Naive thymus-derived CD4-positive, alpha-beta T cell (primary cell): ENCODE data around the gene LIN52. TPM values are rescaled to one million over a fixed set of nuclear protein-coding genes. Genes with fewer than 3 reads are reported as not detected.

Experiments used
- ATAC-seq: fragments of 150-1000 bp; cut with Tn5 transposase; 2 replicates; pipeline ENCODE4 v1.10.0; 2021; ENCODE audit warnings: mild to moderate bottlenecking, moderate library complexity
- CTCF ChIA-PET: fragments of 350-600 bp; sonication (Branson Sonifier 250); formaldehyde crosslinking; loops from one replicate; lab custom pipeline; 2021; ENCODE audit warnings: antibody characterized with exemption; lab: Charles Lee
- POLR2A ChIA-PET: fragments of 350-600 bp; sonication (Branson Sonifier 250); formaldehyde crosslinking; loops from one replicate; lab custom pipeline; 2021; ENCODE audit warnings: antibody characterized with exemption, inconsistent platforms; lab: Charles Lee
- DNase-seq, 9 donors: peaks; one replicate each; pipeline versions ENCODE4 v3.0.0 to v3.0.0-alpha.2; 2020 to 2022; ENCODE audit warnings: mixed read lengths in 1 of 9
- H3K27ac ChIP-seq: one replicate; pipeline ENCODE4 v1.7.0; 2013; ENCODE audit warnings: mild to moderate bottlenecking, low read depth, low read length, moderate library complexity
- H3K27me3 ChIP-seq, 2 donors: one replicate each; pipeline ENCODE4 v1.7.0; 2013; ENCODE audit warnings: low read length in 2 of 2, mild to moderate bottlenecking in 2 of 2, moderate library complexity in 2 of 2; ENCODE audit not compliant: control insufficient read depth in 2 of 2, insufficient read depth in 2 of 2
- H3K36me3 ChIP-seq, 3 experiments: 1 replicate in 2 of 3; 2 replicates in 1 of 3; pipeline ENCODE4 v1.7.0; 2013; ENCODE audit warnings: low read length in 3 of 3, mild to moderate bottlenecking in 3 of 3, moderate library complexity in 1 of 3; ENCODE audit not compliant: insufficient read depth in 3 of 3, control insufficient read depth in 2 of 3
- H3K4me1 ChIP-seq, 2 donors: one replicate each; pipeline ENCODE4 v1.7.0; 2013; ENCODE audit warnings: low read length in 2 of 2, mild to moderate bottlenecking in 2 of 2, moderate library complexity in 1 of 2; ENCODE audit not compliant: control insufficient read depth in 2 of 2, insufficient read depth in 2 of 2
- H3K4me3 ChIP-seq: 2 replicates; pipeline ENCODE4 v1.7.0; 2013; ENCODE audit warnings: mild to moderate bottlenecking, low read length
- H3K9me3 ChIP-seq, 3 experiments: 1 replicate in 2 of 3; 2 replicates in 1 of 3; pipeline ENCODE4 v1.7.0; 2013; ENCODE audit warnings: low read length in 3 of 3; ENCODE audit not compliant: control insufficient read depth in 2 of 3
- H3K27ac Mint-ChIP-seq, 9 donors: one replicate each; pipeline ENCODE4 v1.8.0; 2020 to 2022; ENCODE audit warnings: mixed read lengths in 9 of 9, mild to moderate bottlenecking in 8 of 9, moderate library complexity in 5 of 9, inconsistent platforms in 2 of 9
- H3K27me3 Mint-ChIP-seq, 5 donors: one replicate each; pipeline ENCODE4 v1.8.0; 2021 to 2022; ENCODE audit warnings: mixed read lengths in 5 of 5, mild to moderate bottlenecking in 1 of 5
- H3K36me3 Mint-ChIP-seq, 5 donors: one replicate each; pipeline ENCODE4 v1.8.0; 2020 to 2022; ENCODE audit warnings: mixed read lengths in 5 of 5, mild to moderate bottlenecking in 3 of 5, inconsistent platforms in 1 of 5
- H3K4me1 Mint-ChIP-seq, 7 donors: one replicate each; pipeline ENCODE4 v1.8.0; 2020 to 2022; ENCODE audit warnings: mixed read lengths in 7 of 7, mild to moderate bottlenecking in 3 of 7, inconsistent platforms in 1 of 7
- H3K4me3 Mint-ChIP-seq, 10 donors: one replicate each; pipeline ENCODE4 v1.8.0; 2020 to 2022; ENCODE audit warnings: mild to moderate bottlenecking in 10 of 10, mixed read lengths in 10 of 10, moderate library complexity in 6 of 10, inconsistent platforms in 2 of 10
- H3K9me3 Mint-ChIP-seq, 11 donors: one replicate each; pipeline ENCODE4 v1.8.0; 2020 to 2022; ENCODE audit warnings: mixed read lengths in 11 of 11, mild to moderate bottlenecking in 4 of 11, inconsistent platforms in 1 of 11, moderate library complexity in 1 of 11
- intact Hi-C, 2 donors: fragments of 100-400 bp; cut with micrococcal nuclease; formaldehyde crosslinking; loops; one replicate each; pipeline ENCODE4 v1.15.1; 2023
- polyA plus RNA-seq, 2 donors: library from polyadenylated mRNA; unstranded; fragments of 300-500 nt; fragmentation: Illumina TruSeq; gene quantifications; one replicate each; pipeline ENCODE4 v1.2.3, GENCODE V29; 2021
- total RNA-seq, 6 experiments: library from RNA in 5 of 6; stranded (reverse) in 5 of 6; gene quantifications; 1 replicate in 5 of 6; 2 replicates in 1 of 6; pipeline ENCODE4 v1.2.3 and lab custom pipeline; 2021 to 2026

Gene LIN52
- total and polyA plus RNA-seq, 7 experiments from 2014 or later: 6.6 to 16.3 (median 9.5) TPM

DNA sequence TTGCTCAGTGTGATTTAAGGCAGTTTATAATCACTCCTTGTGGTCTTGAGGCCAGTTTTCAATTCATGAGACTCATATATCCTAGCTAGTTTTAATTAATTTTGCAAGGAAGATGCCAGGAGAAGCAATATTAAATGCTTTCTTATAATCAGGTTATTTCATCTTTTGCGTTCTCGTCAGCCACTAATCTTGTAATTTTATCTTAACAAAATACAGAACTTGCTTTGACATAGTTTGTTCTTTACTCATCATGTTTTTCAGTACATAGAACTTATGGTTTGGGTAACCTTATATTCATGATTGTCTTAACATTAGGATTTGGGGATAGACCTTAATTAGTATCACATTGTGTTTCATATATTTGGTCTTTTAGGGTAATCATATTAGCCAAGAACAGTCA is 76.0 kb downstream of the LIN52 start:
- no peak for DNase-seq
- POLR2A ChIA-PET: no interaction called here

DNA sequence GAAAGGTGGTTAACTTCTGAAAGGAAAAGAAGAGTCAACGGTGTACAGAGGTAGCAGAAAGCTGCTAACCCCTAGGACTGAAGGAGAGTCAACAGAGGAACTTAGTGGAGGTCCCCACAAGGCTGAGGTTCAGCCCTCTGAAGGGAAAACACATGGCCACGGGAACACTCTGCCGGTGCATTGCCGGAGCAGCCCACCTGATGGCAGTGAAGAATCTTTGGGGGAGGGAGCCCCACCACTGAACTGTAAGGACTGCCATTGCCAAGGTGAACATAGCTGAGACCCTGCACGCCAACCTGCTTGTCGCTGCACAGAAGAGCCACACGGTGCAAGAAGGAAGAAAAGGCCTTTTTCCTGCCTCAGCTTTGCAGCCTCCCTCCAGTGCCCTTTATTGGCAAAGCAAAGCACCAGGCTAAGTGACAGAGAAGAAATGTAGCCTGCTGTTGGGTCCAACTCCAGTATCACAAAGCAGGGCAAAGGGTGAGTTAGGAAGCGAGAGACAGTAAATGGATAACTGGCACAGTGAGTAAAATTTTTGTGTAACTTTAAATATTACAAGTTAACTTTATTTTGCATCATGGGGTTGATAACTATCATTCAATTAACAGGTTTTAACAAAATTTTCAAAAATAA is 76.9 kb downstream of the LIN52 start:
- ATAC-seq: no peak

More for the DNA sequence above, 76.0 kb downstream of the LIN52 start:
- peaks cover 0 to 7% (median 0%) of the 10 kb centered on the region in 3 experiments for H3K36me3 ChIP-seq
- intact Hi-C loops: no loop called here
- no peak overlapping the region for H3K27ac Mint-ChIP-seq
- ATAC-seq: no peak
- H3K9me3 ChIP-seq: no peaks in the 10 kb centered on the region
- H3K36me3 Mint-ChIP-seq: peaks cover 0 to 46% (median 20%) of the 10 kb centered on the region in 5 donors
- no peaks in the 10 kb centered on the region for H3K27me3 Mint-ChIP-seq
- H3K4me1 ChIP-seq: no peaks in the 10 kb centered on the region
- no peak overlapping the region for H3K27ac ChIP-seq
- H3K9me3 Mint-ChIP-seq: no peaks in the 10 kb centered on the region
- CTCF ChIA-PET: no interaction called here
- H3K4me1 Mint-ChIP-seq: peaks cover 0 to 4% (median 0%) of the 10 kb centered on the region in 7 donors
- no peak overlapping the region for H3K4me3 Mint-ChIP-seq
- H3K4me3 ChIP-seq: no peak overlapping the region
- H3K27me3 ChIP-seq: no peaks in the 10 kb centered on the region

DNA sequence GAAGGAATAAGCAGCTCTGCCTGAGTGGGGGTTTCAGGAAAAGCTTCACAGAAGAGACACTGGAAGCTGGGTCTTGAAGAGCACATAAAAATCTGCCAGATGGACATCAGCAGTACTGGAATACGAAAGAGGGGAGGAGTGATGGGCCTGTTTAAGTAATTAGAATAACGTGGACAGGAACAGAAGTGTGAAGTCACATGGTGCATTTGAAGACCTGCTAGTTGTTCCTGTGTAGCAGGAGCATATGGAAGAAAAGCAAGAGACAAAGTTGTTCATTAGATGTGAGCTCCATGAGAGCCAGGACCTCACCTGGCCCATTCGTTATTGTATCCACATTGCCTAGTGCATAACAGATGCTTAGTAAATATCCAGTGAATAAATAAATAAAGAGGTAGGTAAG is 85.2 kb downstream of the LIN52 start:
- Mint-ChIP-seq H3K27ac (no peak overlapping the region), H3K4me1 (peaks cover 0 to 6% (median 0%) of the 10 kb centered on the region in 7 donors), H3K36me3 (peaks cover 4 to 22% (median 10%) of the 10 kb centered on the region in 5 donors), H3K27me3 (no peaks in the 10 kb centered on the region), H3K4me3 (no peak overlapping the region), H3K9me3 (no peaks in the 10 kb centered on the region)
- ChIA-PET POLR2A (no interaction called here), CTCF (no interaction called here)
- intact Hi-C loops: no loop called here
- ATAC-seq (no peak), DNase-seq (no peak)
- H3K4me3 ChIP-seq: no peak overlapping the region
- no peaks in the 10 kb centered on the region for H3K27me3 ChIP-seq
- no peaks in the 10 kb centered on the region for H3K9me3 ChIP-seq
- H3K27ac ChIP-seq: no peak overlapping the region
- no peaks in the 10 kb centered on the region for H3K4me1 ChIP-seq
- no peaks in the 10 kb centered on the region for H3K36me3 ChIP-seq

More for the DNA sequence above, 76.9 kb downstream of the LIN52 start:
- POLR2A ChIA-PET: no interaction called here
- CTCF ChIA-PET: no interaction called here
- no peak overlapping the region for H3K4me3 Mint-ChIP-seq
- no peak overlapping the region for H3K27ac Mint-ChIP-seq
- Histone ChIP-seq H3K27ac (no peak overlapping the region), H3K4me3 (no peak overlapping the region), H3K36me3 (peaks cover 0 to 7% (median 0%) of the 10 kb centered on the region in 3 experiments), H3K27me3 (no peaks in the 10 kb centered on the region), H3K9me3 (no peaks in the 10 kb centered on the region), H3K4me1 (no peaks in the 10 kb centered on the region)
- DNase-seq: no peak
- intact Hi-C loops: no loop called here
- H3K27me3 Mint-ChIP-seq: no peaks in the 10 kb centered on the region
- no peaks in the 10 kb centered on the region for H3K9me3 Mint-ChIP-seq
- H3K36me3 Mint-ChIP-seq: peaks cover 0 to 43% (median 24%) of the 10 kb centered on the region in 5 donors
- peaks cover 0 to 4% (median 0%) of the 10 kb centered on the region in 7 donors for H3K4me1 Mint-ChIP-seq

DNA sequence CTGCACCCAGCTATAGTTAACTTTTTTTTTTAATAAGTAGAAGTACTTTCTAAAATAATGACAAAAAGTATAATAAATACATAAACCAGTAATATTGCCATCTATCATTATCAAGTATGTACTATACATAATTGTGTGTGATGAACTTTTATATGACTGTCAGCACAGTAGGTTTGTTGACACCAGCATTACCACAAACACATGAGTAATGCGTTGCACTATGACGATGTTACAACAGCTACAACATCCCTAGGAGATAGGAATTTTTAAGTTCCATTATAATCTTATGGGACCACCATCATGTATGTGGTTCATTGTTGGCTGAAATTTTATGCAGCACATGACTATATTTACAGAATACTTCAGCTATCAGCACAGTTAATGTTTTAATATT is 91.6 kb downstream of the LIN52 start:
- no peaks in the 10 kb centered on the region for H3K36me3 ChIP-seq
- H3K4me1 ChIP-seq: no peaks in the 10 kb centered on the region
- peaks cover 0 to 2% (median 0%) of the 10 kb centered on the region in 7 donors for H3K4me1 Mint-ChIP-seq
- ChIA-PET POLR2A (no interaction called here), CTCF (no interaction called here)
- no peaks in the 10 kb centered on the region for H3K9me3 ChIP-seq
- H3K27me3 ChIP-seq: no peaks in the 10 kb centered on the region
- H3K4me3 ChIP-seq: no peak overlapping the region
- no peak overlapping the region for H3K4me3 Mint-ChIP-seq
- no peak overlapping the region for H3K27ac Mint-ChIP-seq
- DNase-seq (no peak), ATAC-seq (no peak)
- no peaks in the 10 kb centered on the region for H3K9me3 Mint-ChIP-seq
- peaks cover 0 to 21% (median 4%) of the 10 kb centered on the region in 5 donors for H3K36me3 Mint-ChIP-seq
- no peak overlapping the region for H3K27ac ChIP-seq
- no peaks in the 10 kb centered on the region for H3K27me3 Mint-ChIP-seq
- intact Hi-C loops: no loop called here

DNA sequence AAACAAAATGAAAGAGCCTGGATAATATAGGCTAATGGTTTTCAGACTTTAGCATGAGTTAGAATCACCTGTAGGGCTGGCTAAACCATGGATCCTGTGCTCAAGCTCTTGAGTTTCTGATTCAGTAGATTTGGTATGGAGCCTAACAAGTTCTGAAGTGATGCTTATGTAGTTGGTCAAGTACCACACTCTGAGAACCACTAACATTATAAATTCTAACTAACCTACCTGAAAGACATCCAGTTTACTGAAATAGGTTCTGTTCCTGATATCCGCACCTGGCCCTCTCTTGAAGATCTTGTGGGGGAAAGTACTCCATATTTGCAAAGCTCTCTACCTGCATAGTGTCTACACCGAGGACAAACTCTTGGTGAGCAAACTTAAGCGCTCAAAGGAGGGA is 95.1 kb downstream of the LIN52 start:
- H3K4me3 ChIP-seq: no peak overlapping the region
- no peaks in the 10 kb centered on the region for H3K9me3 ChIP-seq
- H3K4me3 Mint-ChIP-seq: no peak overlapping the region
- H3K4me1 ChIP-seq: no peaks in the 10 kb centered on the region
- POLR2A ChIA-PET: no interaction called here
- peaks cover 0 to 2% (median 0%) of the 10 kb centered on the region in 7 donors for H3K4me1 Mint-ChIP-seq
- H3K36me3 ChIP-seq: no peaks in the 10 kb centered on the region
- no peak for DNase-seq
- no peaks in the 10 kb centered on the region for H3K27me3 ChIP-seq
- H3K36me3 Mint-ChIP-seq: peaks cover 0 to 33% (median 13%) of the 10 kb centered on the region in 5 donors
- no peak overlapping the region for H3K27ac ChIP-seq
- ATAC-seq: no peak
- H3K27me3 Mint-ChIP-seq: no peaks in the 10 kb centered on the region
- intact Hi-C loops: no loop called here
- no peaks in the 10 kb centered on the region for H3K9me3 Mint-ChIP-seq
- CTCF ChIA-PET: interaction anchor here (0.6 kb wide), 1 partner anchor 28 kb away, joined by 3 read pairs; no protein-coding TSS in a partner anchor
- no peak overlapping the region for H3K27ac Mint-ChIP-seq

DNA sequence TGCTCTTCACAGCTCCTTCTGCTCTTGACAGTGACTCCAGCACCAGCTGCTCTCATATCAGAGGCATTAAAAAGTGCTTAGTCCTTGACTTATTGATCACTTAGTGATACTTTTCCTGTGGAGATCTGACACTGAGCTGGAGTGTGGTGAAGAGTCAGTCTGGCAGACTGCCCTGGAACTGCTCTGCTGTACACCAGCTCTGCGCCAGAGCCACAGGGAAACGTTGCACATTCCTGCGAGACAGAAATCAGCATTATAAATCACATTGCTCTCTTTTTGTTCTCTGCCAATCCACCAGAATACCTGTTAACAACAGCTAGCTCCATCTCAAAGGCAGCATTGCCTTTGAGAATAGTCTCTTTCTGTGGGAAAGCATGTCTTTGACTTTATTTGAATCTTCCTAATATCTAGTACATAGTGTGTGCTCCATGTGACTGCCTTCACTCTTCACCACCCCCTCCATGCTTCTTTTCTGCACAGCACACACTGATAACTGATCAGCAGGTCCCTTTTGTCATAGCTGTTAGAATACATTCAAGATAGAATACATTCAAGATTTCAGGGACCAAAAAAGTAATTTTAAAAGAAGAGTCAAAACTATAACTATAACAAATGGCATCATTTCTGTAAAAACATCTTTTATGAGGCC is 106.3 kb downstream of the LIN52 start:
- ATAC-seq (no peak), DNase-seq (no peak)
- Mint-ChIP-seq H3K36me3 (peaks cover 0 to 22% (median 7%) of the 10 kb centered on the region in 5 donors), H3K27me3 (no peaks in the 10 kb centered on the region), H3K4me3 (no peak overlapping the region), H3K4me1 (peaks cover 0 to 4% (median 0%) of the 10 kb centered on the region in 7 donors), H3K9me3 (peaks cover 0 to 3% (median 0%) of the 10 kb centered on the region in 11 donors), H3K27ac (no peak overlapping the region)
- ChIA-PET POLR2A (no interaction called here), CTCF (no interaction called here)
- Histone ChIP-seq H3K27me3 (no peaks in the 10 kb centered on the region), H3K36me3 (no peaks in the 10 kb centered on the region), H3K4me1 (no peaks in the 10 kb centered on the region), H3K4me3 (no peak overlapping the region), H3K27ac (no peak overlapping the region), H3K9me3 (no peaks in the 10 kb centered on the region)
- intact Hi-C loops: no loop called here
